HG03558 (cell line): Measurements from ENCODE around the gene ACBD5.
"Not testable (repeated sequence)": the region's sequence is repeated elsewhere in the genome, so short reads cannot be mapped to it uniquely, and the experiment has no call there.

ENCODE experiments used
- ATAC-seq: cut with Tn5 transposase; IDR thresholded peaks from one replicate; pipeline ENCODE4 v1.9.1; 2021; ENCODE audit warnings: moderate number of reproducible peaks; ENCODE audit not compliant: unreplicated experiment; ENCODE audit errors: extremely low read depth

ACBD5 gene

DNA sequence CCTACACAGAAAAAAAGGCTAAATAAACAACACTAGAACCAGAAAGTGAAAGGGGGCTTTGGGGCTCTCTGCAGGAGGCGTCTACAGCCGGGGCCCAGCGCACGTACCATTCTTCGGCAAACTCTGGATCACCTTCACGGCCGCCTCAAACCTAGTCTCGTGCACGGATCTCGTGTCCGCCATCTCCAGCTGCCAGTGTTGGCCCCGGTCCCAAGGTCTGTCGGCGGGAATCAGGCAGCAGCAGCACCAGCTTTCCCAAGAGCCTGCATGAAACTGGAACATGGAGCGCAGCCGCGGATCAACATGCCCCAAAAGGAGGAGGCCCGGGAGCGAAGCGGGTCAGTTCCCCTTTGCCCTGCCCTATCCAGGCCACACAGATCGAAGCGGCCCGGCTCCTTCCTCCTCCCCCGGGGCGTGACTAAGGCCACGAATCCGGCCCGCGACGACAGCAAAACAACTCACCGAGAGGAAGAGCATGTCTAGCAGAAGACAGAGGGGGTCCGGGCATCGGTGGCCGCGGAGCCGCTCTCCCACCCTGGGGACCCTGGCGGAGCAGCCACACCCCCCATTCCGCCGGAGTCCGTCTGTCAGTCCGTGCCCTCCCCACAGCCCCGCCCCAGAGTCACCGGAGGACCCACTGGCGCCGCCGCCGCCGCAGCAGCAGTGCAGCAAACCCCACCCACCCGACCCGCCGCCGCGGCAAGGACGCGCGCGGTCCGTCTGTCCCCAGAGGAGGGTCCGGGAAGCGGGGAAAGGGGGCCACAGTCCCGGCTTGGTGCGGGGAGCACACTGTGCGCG lies at the start of gene ACBD5:
Gene ACBD5, minus strand, starts transcription at position 586 of the 798 bp plus-strand sequence. Its CDS starts 109 bp downstream, at position 477.
- ATAC-seq: peak; percentile 24

DNA sequence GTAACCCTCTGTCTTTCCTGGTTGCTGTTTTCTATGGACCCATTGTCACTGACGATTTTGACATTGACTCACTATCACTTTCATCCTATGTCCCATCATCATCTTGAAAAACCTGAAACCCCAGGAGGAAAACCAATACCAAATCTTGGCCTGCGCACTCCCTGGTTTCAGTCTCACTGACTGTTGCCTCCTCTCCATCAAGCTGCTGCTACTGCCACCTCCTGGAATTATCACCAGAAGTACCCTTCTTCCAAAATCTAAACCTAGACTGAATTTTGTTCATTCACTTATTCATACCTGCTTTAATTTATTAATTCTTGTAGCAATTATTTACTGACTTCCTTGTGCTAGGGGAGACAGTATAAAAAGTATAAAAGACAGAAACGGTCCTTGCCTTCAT lies 44.5 kb upstream of the ACBD5 start:
- ATAC-seq: no peak

- no peak for ATAC-seq
Measured at GRCh38 chr10:27276581-27276980, 36.0 kb upstream of the ACBD5 start.

GRCh38 chr10:27266025-27266424 lies 25.4 kb upstream of the ACBD5 start:
- ATAC-seq: not testable (repeated sequence)

DNA sequence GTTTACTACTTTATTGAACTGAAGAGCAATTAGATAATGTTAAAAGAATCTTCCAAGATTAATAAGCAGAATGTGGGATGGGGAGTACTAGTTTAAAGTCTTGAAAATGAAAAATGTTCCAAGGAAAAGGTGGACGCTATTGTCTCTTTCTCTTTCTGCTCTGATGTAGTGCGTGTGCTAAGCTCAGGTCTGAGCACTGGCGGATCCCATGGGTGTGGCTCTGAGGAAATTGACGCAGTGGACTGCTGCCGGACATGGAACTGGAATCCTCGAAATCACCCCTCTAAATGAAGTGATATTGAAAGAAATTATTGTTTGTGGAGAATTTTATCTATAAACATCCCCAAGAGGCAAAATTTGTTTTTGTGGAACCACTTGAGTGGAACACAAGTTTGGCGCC lies 22.2 kb upstream of the ACBD5 start:
- ATAC-seq: not testable (repeated sequence)

DNA sequence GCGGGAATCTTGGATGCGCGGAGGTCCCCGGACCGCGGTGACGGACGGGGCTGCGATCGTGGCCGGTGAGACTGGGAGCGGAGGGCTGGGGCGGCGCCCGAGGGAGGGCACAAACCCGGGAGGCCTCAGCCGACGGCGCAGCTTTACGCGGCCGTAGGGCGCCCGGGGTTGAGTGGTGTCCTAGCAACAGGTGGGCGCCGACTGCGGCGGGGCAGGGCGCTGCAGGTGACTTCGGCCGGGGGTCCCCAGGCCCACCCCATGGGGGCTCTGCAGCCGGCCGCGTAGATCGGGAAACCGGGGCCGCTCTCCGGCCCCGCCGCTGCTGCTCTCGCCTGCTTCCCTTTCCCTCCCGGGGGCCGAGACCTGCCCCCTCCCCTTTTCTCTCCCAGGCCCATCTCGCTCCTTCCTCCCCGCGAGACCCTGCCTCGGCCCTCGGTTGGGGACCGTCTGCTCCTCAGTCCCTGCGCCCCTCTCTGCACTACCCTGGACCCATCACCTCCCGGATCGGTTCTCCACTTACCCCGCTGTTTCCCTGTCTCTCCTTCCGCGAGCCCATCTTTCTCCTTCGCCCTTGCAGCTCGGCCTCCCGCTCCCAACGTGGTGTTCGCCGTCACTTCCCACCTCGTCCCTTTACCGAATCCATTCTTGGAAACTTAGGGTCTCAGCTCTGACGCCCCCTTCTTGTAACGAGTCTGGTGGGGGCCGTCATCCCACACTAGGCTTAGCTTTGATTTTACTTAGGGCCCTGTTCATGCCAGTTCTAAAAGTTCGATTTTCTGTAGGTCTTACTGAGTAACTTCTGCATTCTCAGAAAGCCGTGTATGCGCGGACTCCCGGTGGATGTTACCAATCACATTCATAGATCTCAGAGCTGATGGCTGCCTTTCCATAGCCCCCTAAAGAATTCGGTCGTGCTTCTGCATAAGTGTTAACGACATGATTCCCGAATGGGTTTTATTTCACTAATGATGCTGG lies 18.5 kb upstream of the ACBD5 start:
- no peak for ATAC-seq

GRCh38 chr10:27258492-27258837 lies 17.9 kb upstream of the ACBD5 start:
- no peak for ATAC-seq

DNA sequence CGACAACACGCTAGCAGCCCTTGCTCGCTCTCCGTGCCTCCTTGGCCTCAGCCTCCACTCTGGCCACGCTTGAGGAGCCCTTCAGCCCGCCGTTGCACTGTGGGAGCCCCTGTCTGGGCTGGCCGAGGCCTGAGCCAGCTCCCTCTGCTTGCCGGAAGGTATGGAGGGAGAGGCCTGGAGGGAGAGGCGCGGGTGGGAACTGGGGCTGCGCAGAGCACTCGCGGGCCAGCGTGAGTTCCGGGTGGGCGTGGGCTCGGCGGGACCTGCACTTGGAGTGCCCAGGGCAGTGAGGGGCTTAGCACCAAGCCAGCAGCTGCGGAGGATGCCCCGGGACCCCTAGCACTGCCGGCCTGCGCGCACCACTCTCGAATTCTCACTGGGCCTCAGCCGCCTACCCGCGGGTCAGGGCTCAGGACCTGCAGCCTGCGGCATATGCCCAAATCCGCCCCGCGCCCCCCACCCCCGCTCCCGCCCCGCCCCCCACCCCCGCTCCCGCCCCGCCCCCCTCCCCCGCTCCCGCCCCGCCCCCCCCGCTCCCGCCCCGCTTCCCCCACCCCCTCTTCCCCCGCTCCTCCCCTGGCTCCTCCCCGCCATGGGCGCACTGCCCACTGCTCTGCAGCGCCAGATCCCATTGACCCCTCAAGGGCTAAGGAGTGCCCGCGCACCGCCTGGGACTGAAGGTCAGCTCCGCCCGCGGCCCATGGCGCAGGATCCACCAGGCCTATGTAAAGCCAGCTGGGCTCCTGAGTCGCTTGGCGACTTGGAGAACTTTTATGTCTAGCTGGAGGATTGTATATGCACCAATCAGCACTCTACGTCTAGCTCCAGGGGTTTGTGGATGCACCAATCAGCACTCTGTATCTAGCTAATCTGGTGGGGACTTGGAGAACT lies 15.9 kb upstream of the ACBD5 start:
- ATAC-seq: no peak

DNA sequence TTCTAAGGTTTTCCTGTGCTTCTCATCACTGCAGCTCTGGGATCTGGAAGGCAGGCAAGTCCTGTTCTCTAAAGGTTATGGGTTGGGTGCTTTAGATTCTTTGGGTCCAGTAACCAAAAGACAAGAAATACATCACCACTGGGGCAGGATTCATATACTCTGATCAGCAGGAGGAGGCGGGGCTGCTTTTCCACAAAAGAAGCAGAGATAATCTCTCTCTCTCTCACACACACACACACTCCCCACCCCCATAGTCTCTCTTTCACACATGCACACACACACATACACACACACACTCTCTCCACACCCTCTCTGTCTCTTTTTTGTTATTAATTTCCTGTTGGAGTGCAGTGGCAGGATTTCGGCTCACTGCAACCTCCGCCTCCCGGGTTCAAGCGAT lies 13.0 kb upstream of the ACBD5 start:
- no peak for ATAC-seq

DNA sequence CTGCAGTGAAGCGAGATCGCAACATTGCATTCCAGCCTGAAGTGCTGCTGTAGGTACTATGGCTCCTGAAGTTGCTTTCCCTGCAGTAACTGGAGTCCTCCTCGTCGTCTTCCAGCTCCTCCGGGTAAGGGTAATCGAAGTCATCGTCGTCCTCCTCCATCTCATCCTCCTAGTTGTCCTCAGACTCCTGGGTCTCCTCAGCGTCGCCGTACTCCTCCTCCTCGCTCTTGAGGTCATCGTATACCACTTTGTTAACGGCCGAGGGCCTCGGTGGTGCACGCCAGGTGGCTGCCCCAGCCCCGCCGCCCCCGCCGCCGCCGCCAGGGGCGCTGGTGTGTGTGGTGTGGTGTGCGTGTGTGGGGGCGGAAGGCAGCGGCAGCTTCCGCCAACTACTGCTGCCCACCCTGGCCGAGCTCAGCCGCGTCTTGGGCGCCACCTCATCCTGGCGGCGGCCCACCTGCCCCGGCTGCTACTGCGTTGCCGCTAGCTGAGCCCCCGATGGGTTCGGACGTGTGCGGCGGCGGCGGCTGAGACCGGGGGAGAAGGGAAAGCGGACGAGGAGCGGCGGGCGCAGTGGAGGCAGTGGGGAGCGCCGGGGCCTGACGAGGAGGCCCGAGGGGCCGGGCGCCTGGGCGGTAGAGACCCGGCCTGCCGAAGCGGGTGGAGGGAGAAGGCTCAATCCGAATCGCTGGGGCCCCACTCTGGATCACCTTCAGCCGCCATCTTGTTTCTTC lies 11.8 kb upstream of the ACBD5 start:
- ATAC-seq: peak; percentile 70

- no peak for ATAC-seq
Measured at GRCh38 chr10:27251554-27251953, 11.0 kb upstream of the ACBD5 start.

- ATAC-seq: no peak
Measured at GRCh38 chr10:27248215-27248614, 7.6 kb upstream of the ACBD5 start.

GRCh38 chr10:27247441-27247840 lies 6.8 kb upstream of the ACBD5 start:
- no peak for ATAC-seq

DNA sequence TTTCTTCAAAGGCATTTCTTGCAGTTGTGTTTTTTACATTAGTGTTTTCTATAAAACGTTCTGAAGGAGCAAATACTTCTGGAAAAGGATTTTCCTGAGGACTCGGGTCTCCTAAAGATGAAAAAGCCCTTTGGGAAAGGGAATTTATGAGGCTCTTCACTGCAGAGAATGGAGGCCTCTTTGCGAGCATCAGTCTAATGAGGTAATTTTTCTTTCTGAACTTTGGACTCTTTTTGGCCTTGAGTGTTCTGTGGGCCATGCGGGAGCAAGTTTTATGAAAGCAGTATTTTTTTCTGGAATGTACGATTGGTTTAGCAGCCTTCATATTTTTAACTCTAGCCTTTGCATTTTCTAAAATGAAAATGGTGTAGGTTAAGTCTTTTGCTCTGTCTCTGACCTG lies 6.4 kb upstream of the ACBD5 start:
- ATAC-seq: no peak

DNA sequence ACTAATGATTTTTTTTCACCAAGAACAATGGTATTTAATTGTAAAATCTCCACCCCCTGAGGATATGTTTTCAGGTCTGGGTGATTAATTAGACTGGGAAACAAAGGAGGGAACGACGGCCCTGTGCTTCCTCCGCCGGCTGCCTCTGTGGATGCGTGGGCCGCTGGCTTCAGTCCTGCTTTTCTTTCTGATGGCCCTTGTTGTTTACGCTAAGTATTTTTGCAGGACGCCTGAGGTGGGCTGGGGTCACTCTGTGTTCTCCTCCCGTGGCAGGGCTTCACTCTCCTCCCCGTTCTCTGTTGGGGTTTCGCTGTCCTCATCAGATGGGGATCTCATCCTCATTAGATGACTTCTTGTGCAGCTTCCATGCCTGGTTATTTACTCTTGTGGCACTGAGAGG lies 5.2 kb upstream of the ACBD5 start:
- no peak for ATAC-seq

DNA sequence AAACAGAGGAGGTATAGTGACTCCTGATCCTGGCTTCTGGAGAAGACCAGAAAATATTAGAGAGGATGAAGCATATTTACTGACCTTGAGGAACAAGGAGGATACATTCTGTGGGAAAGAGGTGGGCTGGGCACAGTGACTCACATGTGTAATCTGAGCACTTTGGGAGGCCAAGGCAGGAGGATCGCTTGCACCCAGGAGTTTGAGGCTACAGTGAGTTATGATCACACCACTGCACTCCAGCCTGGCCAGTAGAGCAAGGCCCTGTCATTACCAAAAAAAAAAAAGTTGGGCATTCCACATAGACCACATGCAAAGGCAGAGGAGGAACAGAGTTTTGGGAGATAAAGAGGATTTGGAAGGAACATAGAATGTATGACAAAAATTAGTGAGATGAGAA lies 4.4 kb upstream of the ACBD5 start:
- no peak for ATAC-seq

- ATAC-seq: peak; percentile 24
Measured at GRCh38 chr10:27242951-27243551, 2.5 kb upstream of the ACBD5 start.

DNA sequence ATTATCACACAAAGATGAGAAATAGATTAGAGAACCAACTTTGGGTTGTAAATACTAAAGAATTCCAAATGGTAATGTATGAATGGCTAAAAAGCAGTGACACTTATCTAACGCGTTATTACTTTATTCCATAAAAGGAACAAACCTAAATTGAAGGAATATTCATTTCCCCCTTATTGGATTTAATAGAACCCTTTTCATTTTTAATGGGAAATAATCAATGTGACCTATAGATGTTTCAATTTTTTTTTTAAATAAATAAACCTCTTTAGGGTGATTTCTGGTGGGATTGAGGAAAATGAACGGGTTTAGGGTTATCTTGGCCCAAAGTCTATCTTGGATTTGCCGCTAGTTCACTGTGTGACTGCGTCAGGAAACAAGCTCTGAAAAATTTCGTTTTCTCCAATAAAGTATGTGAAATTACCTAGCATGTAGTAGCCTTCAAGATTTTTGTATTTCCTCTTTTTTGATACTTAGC lies 1.9 kb upstream of the ACBD5 start:
- ATAC-seq: no peak
